Stromal cell of bone marrow (primary cell): ENCODE measurements around the gene GNB1L.
"Not testable (repeated sequence)": the region's sequence is repeated elsewhere in the genome, so short reads cannot be mapped to it uniquely, and the experiment has no call there.

Experiments
- DNase-seq: peaks from one replicate; pipeline ENCODE4 v3.0.0-alpha.2; 2012; ENCODE audit warnings: low read depth

The GNB1L gene

GRCh38 chr22:19888131-19888746 is 33.6 kb upstream of the GNB1L start:
- no peak for DNase-seq

- no peak for DNase-seq
Measured at GRCh38 chr22:19887256-19887985, 32.7 kb upstream of the GNB1L start.

DNA sequence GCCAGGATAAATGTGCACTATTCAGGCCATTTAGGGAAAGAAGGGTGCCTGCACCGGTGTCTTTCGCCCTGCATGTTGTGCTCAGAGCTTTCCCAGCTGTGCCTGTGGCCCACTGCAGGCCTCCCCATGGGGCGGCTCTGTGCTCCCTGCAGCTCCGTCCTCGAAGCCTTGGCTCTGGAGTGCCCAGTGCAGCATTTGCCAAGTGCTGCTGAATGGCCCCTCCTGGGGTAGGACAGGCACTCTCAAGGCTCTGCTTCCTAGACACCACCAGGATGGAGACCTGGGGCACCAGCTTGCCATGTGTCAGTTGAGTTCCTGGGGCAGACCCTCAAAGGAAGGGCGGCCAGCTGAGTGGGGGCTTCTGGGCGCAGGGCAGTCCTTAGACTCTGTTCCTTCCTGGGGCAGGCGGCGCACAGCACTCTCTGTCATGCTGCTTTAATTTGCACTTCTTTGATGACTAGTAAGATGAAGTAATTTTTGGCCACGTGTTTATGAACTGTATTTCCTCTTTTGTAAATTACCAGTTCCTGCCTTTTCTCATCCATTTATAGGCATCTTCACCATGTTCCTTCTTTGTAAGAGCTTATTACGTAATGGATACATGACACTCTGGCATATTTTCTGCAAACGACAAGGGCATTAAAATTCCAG is 32.1 kb upstream of the GNB1L start:
- peak; percentile 28 for DNase-seq

DNA sequence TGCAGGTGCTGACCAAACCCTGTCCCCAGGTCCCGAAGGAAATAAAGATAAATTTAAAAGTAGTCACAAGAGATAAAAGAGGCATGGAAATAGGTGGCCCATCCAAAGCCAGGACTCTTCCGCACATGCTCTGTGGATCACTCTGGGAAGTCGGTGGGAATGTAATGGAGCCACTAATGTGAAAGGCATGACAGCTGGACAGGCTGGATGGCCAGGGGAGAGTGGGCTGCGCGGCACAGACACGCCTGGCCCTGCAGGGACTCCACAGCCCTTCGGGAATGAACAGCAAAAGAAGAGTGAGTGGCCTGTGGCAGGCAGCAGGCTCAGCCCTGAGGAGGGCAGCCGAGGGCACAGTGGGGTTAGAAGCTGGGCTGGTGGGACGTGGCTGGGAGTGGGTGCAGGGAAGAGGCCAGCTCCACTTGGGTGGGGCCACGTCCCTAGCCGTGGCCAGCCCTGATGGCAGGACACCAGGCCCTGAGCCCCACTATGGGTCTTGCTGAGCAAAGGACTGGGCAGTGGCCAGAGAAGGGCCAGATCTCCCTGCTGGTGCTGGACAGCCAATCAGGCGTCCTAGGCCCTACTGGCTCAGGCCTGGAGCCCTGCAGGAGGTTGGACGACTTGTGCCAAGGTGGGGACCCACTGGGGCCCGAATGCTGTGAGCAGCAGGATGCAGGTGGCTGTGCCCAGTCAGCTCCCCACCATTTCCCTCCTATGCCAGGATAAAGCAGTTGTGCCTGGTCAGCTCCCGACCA is 31.3 kb upstream of the GNB1L start:
- no peak for DNase-seq

DNA sequence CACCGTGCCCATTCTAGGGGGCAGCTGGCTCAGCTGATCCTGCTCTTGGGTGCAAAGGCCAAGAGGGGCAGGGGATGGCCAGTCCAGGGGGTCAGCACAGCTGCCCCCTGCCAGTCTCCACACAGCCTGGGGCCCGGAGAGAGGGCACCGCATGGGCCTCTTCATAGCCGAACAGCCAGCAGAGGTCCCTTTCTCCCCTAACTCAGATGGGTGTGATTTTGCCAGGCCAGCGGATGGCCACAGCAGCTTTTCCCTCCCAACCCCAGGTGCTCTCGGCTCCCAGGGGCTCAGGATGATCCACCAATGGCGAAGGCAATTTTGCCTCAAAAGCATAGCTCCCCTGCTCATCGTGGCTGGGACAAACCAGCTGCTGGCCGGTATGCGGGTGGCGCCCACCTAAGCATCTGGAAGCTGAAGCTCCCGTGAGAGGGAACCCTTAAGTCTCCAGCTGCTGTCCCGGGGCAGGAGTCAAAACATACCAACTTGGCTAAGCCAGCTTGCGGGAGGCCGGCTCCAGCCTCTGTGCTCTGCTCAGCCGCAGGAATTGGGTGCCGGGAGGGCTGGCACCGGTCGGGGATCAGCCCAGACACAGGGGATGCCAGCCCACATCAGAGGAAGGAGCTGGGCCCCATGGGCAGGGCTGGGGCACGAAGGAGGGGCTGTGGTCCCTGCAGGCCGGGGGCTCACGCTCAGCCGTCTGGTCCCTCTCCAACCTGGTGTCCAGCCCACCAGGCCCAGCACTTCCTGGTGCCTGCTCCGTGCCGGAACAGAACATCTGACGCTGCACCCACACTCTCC is 30.5 kb upstream of the GNB1L start:
- no peak for DNase-seq

DNA sequence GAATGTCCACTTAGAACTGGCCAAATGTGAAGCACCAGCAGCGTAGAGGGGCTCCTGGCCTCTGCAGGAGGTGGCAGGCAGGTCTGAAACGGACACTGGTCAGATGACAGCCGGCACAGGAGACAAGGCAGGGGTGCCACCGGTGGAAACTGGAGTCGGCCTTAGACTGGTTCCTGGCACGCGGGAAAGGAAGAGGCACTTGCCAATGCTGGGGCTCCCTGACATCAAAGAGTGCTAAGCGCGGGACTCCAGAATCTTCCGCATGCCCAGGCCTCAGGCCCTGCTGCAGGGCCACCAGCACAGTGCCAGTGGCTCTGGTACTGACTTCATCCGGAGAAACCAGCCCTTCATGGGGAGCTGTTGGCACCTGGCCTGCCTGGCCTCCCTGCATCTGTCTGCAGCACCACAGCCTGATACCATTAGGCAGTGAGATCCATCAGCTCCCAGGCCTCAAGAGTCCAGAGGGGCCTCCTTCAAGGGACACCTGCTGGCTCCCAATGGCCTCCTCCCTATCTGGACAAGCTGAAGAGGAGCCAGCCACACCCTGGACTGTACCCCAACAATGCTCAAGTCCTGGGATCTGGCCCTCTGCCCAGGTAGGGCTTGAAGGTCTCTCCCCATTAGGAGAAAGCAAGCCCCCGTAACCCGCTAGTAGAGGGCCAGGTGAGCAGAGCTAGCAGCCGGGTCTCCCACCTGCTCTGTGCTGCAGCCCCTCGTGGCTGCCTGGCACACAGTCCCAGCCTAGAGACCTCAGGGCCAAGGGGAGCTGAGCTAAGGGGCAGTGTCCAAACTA is 29.7 kb upstream of the GNB1L start:
- DNase-seq, result no peak

GRCh38 chr22:19883446-19883845 is 28.8 kb upstream of the GNB1L start:
- not testable (repeated sequence) for DNase-seq

GRCh38 chr22:19882446-19883381 is 28.0 kb upstream of the GNB1L start:
- DNase-seq, result no peak

GRCh38 chr22:19880786-19881569 is 26.3 kb upstream of the GNB1L start:
- peak; percentile 61 for DNase-seq

DNA sequence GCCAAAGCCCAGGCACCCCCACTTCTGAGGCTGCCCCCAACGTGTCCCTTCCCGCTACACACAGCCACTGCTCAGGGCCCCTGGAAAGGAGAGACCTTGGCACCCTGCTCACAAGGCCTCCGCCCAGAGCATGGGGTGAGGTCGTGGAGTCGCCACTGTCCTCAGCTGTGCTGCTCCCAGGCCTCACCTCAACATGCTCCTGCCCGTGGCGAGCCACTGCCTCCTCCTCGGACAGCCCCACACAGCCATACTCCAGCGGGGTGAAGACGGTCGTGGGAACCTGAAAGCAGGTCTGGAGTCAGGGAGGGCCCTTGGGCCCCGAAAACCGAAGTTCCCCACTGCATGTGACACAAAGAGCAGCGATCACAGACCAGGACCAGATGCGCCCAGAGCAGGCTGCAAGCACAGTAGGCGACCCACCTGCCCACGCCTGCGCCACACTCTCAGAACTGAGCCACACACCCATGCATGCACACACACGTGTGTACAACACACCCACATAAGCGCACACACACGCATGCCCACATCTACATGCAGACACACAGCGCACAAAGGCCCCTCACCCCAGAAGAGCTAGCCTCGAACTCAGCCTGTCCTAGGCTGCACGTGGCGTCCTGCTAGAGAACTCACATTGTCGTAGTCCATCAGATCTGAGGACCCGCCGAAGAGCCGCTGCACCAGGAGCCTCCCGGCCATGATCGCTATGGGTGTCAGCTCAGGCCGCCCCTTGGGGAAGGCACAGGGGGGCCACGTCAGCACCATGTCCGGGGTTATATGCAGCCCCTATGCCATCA is 25.5 kb upstream of the GNB1L start:
- DNase-seq, result no peak

DNA sequence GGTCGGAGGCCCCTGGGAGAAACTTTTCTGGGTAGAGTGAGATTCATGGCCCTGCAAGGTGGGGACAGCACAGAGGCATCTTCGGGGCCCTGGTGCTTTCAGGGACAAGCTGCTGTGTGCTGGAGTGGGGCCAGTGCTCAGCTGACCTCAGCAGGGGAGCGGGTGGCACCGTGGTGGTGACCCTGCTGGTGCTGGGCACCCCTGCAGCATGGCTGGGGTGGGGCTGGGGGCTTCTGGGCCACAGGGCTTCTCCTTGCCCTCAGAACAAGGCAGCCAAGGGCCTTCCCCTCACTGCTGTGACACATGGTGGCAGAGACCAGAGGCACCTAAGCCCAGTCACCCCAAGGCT is 24.9 kb upstream of the GNB1L start:
- no peak for DNase-seq

DNA sequence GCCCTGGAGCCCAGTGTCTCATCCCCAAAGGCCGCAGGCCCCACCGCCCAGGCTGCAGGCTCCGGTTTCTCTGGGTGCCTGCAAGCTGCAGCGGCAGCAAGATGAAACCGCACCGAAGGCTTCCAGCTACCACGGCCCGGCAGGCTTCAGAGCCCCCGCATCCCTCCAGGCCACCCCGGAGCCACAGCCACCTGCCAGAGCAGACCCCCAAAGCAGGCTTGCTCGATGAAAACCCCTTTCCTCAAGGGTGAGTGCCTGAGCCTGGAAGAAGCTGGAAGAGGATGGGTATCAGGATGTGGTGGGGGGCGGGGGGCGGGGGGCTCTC is 24.5 kb upstream of the GNB1L start:
- DNase-seq, result no peak

DNA sequence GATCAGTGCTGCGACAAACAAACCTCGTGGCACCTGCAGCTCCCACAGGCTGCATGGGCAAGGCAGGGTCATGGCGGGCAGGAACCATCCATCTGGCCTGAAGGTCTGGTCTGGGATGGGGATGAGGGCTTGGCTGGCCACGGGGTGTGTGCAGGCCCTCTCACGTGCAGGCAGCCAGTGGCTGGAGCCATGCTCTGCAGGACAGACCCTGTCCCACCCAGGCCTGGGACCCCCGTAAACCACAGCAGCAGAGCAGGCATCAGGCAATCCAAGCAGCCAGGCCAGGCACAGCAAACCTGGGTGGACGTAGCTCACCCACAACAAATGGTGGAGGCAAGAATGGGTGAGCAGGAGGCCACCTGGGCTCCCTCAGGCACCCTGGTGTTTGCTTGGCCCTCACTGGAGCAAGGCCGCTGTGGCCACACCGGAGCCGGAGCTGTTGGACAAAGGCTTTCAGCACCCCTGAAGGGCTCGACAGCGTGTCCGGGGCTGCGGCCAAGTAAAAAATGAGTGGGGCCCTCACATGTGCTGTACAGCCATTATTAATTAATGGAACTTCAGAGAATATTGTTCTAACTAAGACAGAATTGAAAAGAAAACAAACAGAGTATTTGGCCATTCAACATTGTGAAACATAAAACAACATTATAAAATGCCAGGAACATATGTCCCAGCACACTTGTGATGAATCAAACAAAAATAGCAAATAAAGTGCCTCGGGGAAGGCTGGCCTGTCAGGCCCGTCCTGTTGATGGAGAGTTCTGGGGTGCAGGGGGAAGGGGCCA is 24.0 kb upstream of the GNB1L start:
- DNase-seq, result no peak

- DNase-seq, result no peak
Measured at GRCh38 chr22:19877626-19878339, 23.1 kb upstream of the GNB1L start.

DNA sequence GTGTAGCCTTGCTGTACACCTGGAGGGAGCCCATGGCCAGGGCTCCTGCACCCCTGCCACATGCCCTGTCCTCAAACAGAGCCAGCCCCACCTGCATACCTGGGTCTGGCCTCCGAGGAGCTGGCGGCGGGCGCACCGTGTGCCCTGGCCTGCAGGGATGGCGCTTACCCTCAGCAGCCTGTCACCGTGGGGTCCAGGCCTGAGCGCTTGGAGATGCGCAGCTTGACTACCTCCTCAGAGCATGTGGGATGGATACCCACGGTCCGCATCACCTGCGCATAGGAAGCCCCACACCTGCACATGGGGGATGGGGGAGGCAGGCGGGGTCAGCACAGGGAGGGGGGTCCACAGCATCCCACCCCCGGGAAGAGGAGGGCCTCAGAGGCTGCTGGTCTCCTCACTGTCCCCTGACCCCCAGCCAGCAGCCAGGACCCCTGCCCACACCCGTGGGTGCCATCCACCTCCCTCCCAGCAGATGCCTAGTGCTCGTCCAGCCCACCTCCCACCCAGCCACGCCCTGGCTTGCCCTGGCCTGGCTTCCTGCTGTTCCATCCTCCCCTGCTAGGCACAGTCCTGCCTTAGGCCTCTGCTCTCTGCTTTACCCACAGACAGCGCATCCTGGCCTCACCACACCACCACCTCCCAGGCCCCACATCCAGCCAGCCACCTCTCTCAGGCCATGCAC is 22.4 kb upstream of the GNB1L start:
- DNase-seq, result no peak

DNA sequence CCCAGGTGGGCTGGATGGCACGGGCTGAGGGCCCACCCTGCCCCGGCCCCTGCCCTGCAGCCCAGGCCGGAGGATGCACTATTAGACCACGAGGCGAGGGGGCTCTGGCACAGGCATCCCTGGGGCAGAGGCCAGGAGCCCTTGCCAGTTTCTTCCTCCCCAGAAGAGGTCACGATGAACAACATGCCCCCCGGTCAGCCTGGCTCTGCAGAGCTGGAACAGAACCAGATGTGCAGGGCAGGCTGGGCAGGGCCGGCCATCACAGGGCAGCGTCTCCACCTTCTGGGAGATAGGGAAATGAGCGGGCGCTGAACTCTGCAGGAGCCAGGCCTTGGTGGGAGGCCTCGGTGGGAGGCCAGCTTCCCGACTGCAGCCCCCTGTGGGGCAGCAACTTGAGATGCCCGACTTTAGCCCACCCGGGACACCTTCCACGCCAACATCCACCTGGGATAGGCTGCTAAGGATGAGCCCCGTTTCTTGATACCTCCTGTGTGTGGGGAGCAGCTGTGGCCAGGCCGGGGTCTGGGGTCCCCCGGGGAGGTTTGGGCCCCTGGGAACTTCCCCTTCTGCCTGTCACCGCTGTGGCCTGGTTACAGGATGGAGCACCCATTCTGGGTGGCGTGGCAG is 21.8 kb upstream of the GNB1L start:
- no peak for DNase-seq
